Dermis microvascular lymphatic vessel endothelial cell (primary cell): ENCODE measurements around the gene PRDM15. TPM values are rescaled to one million over a fixed set of nuclear protein-coding genes. Genes with fewer than 3 reads are reported as not detected.

ENCODE experiments used
- DNase-seq, 2 donors: peaks; one replicate each; pipeline versions ENCODE4 v3.0.0 to v3.0.0-alpha.2; 2010; ENCODE audit warnings: low read depth in 2 of 2
- total RNA-seq: library from RNA; depleted of rRNA; stranded (reverse); fragments of >200 nt; gene quantifications from 2 replicates; pipeline ENCODE4 v1.2.1, GENCODE V29; 2014

The PRDM15 gene
- total RNA-seq, 1 donor from 2014 or later: 2.8 TPM

- no peak for DNase-seq
Observed at GRCh38 chr21:41864311-41865001, 14.7 kb downstream of the PRDM15 start.

GRCh38 chr21:41863439-41863740, 15.8 kb downstream of the PRDM15 start:
- no peak for DNase-seq

GRCh38 chr21:41861987-41862386, 17.2 kb downstream of the PRDM15 start:
- no peak for DNase-seq

- DNase-seq: no peak
Observed at GRCh38 chr21:41861255-41861654, 17.9 kb downstream of the PRDM15 start.

GRCh38 chr21:41859297-41859980, 19.7 kb downstream of the PRDM15 start:
- no peak for DNase-seq

- DNase-seq: no peak
Observed at GRCh38 chr21:41858466-41859296, 20.5 kb downstream of the PRDM15 start.

- DNase-seq: no peak
Observed at GRCh38 chr21:41857771-41858300, 21.3 kb downstream of the PRDM15 start.

GRCh38 chr21:41856572-41856971, 22.6 kb downstream of the PRDM15 start:
- no peak for DNase-seq

GRCh38 chr21:41854426-41854995, 24.6 kb downstream of the PRDM15 start:
- no peak for DNase-seq

GRCh38 chr21:41852929-41853320, 26.2 kb downstream of the PRDM15 start:
- DNase-seq: no peak

GRCh38 chr21:41852151-41852928, 26.8 kb downstream of the PRDM15 start:
- DNase-seq: no peak

GRCh38 chr21:41851090-41851790, 27.9 kb downstream of the PRDM15 start:
- no peak for DNase-seq

- no peak for DNase-seq
Observed at GRCh38 chr21:41850085-41850484, 29.1 kb downstream of the PRDM15 start.

GRCh38 chr21:41848958-41849580, 30.1 kb downstream of the PRDM15 start:
- DNase-seq: no peak

GRCh38 chr21:41848533-41848932, 30.6 kb downstream of the PRDM15 start:
- no peak for DNase-seq

GRCh38 chr21:41847066-41847804, 31.9 kb downstream of the PRDM15 start:
- no peak for DNase-seq

GRCh38 chr21:41846536-41846935, 32.6 kb downstream of the PRDM15 start:
- DNase-seq: no peak

- DNase-seq: no peak
Observed at GRCh38 chr21:41846033-41846317, 33.2 kb downstream of the PRDM15 start.

GRCh38 chr21:41845310-41846032, 33.7 kb downstream of the PRDM15 start:
- DNase-seq: no peak
